Measurements from ENCODE around the gene SRI.

Gene SRI

GRCh38 chr7:88224601-88225275 is 4.9 kb upstream of the SRI start:
- no peak for DNase-seq

DNA sequence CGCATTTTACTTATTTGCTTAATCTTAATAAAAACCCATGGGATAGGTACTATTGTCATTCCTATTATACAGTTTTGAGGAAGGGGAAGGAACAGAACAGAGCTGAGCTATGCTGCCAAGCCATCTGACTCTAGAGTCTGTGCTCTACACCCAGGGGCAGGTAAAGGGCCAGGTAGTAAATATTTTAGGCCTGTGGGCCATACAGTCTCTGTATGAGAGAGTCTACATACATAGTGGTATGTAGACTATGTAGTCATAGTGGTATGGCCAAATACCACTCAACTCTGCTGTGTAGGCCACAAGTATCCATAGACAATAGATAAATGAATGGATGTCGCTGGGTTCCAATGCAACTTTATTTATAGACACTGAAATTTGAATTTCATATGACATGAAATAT is 3.4 kb upstream of the SRI start:
- no peak for DNase-seq

DNA sequence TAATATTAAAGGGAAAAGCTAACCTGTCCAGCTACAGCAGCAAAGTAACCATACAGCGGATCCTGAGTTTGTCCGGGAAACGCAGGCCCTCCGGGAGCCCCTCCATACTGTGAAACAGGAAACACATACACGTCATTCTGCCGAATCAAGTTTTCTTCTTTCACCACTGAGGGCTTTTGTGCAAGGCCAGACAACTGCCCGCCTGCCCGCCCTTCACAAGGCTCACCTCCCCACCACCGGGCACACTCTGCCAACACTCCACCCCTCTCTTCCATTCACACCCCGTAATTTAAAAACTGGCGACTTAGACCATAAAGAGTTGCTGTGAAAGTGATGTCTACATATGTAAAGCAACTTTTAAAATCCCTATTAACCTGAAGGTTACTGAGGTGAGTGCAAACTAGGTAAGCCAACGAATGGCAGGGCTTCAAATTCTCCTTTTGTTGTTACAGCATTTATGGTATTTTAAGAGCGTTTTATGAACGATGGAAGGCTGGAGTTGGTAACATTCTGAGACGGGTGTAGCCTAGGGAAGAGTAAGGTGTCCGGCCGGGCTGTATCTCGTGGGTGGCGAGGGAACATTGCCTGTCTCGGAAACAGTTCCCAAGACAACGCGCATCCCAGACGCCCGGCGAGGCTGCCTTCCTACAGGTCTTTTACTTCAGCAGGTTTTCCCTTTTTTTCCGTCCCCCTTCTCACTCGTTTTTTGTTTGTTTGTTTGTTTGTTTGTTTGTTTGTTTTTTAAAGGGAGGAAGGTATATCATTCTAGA is 817 bp downstream of the SRI start:
- peak; percentile 47 for DNase-seq

- DNase-seq, result no peak
Measured at GRCh38 chr7:88218429-88218745, 1.5 kb downstream of the SRI start.

- DNase-seq, result peak; percentile 39
Measured at GRCh38 chr7:88217675-88218428, 2.0 kb downstream of the SRI start.

DNA sequence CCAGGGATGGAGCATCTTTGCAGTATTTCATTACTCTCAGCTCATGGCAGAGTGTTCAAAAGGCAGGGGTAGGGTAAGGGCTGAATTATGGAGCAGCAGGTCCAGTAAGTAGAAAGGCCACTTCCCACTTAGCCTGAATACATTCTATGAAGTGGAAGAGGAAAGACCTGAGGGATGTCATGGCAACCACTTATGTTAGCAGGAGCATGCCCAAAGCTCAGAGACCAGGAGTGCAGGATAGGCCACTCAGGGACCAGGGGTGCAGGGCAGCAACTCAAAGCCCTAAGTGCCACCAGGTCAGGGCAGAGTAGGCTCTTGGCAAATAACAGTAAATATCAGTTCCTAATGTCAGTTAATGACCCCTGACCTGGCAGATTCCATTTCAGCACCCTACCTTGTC is 3.6 kb downstream of the SRI start:
- DNase-seq, result no peak

- DNase-seq, result no peak
Measured at GRCh38 chr7:88215295-88215694, 4.5 kb downstream of the SRI start.

- DNase-seq, result no peak
Measured at GRCh38 chr7:88214456-88214855, 5.4 kb downstream of the SRI start.

- no peak for DNase-seq
Measured at GRCh38 chr7:88212918-88213317, 6.9 kb downstream of the SRI start.

DNA sequence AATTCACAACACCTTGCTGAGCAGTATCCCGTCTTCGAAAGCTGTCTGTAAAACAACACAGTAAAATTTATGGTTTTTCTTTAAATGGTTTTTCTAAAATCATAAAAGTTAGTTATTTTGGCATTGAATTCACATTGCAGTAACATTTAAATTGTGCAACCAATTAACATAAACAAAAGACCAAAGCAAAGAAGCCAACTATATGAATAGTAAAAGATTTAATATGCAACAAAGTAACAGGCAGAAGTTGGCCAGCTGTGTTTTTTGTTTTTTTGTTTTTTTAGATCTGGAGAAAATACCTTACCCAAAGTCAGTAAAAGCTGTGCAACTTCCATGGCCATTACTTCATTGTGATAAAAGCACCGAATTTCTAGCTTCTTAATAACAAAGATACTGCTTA is 11.3 kb downstream of the SRI start:
- no peak for DNase-seq

DNA sequence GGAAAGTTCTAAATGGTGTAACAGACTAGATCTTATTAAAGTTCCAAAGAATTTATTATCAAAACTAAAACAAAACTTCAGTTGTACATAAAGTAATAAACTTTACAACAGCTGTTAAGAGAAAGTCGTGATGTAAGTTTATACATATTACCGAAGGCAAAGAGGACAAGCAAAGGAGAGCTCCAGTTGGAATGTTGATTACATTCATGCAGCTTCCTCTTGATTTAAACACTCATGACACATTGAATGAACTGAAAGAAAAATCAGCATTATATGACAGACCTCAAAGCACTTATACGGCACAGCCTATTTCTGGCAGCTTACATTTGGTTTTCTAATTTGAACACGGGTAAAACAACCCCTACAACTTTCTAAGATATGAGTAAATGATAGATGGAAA is 13.6 kb downstream of the SRI start:
- DNase-seq, result no peak

DNA sequence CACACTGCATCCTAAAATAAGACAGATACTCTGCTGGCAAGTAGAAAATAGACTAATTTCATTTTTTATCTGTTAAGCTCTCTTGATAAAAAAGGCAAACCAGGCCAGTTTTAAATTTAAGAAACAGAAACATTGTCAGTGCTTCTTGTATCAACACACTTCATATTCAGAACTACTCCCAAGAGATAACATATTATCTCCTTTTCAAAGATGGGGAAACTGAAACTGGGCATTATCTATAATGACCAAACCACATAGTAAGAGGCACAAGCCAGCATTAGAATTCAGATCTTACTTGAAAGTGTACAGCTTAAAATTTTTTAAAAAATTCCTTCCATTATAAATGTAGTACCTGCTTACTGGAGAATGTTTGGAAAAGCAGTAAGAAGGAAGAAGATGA is 14.7 kb downstream of the SRI start:
- DNase-seq, result no peak

DNA sequence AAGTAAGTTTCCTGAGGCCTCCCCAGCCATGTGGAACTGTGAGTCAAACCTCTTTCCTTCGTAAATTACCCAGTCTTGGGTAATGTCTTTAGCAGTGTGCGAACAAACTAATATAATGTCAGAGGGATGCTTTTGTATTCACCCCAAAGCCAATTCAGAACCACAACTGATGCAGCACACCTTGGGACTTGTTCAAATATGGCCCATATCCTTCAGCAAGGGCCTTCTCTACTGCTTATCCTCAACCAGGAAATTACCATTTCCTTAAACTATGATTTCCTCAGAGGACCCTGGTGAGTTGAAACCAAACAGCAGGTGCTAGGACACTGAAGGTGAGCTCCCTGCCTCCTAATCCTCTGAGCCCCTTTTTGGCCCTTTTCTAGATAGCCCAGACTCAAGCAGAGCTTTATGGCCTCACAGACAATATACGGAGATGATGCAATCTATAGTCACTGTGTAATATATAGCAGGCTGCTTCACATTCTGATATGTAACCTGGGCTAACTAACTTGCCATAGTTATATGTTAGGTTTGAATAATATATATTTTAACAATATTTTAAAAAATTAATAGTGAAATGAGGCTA is 15.2 kb downstream of the SRI start:
- DNase-seq, result no peak

GRCh38 chr7:88203401-88203800 is 16.4 kb downstream of the SRI start:
- DNase-seq, result no peak

DNA sequence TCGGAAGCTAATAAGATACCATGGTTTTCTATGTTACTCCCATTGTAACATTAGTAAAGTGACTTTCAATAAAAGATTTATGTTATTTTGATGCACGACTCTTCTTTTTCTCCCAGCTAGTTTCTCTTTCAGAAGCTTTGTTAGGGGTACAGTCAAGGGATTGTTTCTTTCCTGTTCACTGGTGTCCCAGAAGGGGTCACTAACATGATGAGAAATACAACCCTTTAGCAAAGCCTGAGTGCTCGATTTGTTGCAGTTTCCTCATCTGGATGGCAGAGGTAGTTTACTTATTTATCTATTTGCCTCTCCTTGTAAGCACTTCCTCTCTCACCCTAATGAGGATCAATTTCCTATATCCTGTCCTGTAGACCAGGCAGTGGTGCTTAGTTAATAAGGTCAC is 17.0 kb downstream of the SRI start:
- no peak for DNase-seq

- no peak for DNase-seq
Measured at GRCh38 chr7:88202278-88202677, 17.6 kb downstream of the SRI start.

DNA sequence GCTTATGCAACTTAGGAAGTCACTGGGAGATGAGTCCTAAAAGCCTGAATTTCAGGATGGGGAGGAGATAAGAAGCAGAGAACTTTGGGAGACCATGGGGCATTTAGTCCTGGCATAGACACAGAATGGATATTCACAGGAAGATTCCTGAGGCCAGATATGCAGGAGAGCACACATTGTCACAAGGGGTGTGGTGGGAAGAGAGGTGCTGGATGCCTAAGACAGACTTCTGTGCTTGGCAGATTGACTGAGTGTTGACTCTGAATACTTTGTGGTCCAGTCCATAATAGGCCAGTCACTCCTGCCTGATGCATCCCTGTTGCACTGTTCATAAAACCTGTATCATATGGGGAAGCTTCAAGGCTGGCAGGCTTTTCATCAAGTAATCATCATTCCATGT is 18.5 kb downstream of the SRI start:
- DNase-seq, result no peak

DNA sequence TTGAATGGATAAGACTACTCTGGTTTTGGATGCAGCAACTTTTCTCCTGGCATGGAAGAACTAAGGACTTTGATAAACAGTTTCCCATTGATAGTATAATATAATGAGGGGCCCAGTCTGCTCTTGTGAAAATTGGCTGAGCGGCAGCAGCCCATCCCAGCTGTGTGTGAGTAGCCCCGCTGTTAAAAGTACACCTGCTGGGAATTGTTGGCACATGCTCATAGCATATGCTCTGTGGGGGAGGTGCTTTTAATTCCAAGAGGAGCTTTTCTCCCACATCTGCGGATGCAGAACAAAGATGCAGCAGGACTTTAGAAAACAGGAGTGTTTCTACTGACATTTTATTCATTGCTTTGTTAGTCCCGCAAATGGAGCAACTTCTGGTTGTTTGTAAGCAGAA is 19.0 kb downstream of the SRI start:
- DNase-seq, result no peak

- no peak for DNase-seq
Measured at GRCh38 chr7:88200261-88200660, 19.6 kb downstream of the SRI start.

- no peak for DNase-seq
Measured at GRCh38 chr7:88191911-88192310, 27.9 kb downstream of the SRI start.

DNA sequence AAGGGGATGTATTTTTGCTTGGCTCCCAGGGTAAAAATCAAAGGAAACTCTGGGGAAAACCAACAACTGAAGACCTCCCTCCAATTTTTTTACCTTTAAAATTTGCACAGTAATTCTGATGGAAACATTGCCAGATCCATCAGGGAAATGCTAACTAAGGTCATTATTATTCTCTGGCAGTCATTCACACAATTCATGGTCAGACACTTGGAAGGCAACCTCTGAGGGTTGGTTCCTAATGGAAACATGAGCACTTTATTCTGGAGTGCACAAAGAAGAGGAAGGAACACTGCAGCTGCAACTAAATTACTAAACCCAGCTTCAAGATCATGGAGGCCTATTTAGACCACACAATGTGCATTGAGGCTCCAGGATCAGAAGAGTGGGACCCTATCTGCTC is 34.2 kb downstream of the SRI start:
- DNase-seq, result no peak

DNA sequence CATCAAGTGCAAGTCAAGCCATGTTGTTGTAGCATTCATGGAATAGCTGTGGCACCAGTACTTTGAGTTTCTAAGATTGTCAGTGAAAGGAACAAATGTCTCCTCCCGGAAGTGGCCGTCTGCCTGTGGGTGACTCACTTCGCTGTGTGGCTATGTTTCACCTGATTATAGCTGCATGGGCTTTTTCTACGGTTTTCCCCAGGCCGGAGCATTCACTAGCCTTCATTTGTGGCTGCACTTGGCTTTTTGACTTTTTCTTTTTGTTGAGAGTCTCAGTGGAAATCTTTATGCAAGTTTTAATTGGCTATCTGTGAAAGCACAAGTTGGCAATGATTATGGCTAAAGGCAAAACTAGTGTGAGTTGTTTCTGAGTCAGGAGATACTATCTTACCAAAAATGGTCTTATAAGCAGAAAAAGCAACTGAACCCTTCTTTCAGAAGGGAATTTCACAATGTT is 35.0 kb downstream of the SRI start:
- no peak for DNase-seq

DNA sequence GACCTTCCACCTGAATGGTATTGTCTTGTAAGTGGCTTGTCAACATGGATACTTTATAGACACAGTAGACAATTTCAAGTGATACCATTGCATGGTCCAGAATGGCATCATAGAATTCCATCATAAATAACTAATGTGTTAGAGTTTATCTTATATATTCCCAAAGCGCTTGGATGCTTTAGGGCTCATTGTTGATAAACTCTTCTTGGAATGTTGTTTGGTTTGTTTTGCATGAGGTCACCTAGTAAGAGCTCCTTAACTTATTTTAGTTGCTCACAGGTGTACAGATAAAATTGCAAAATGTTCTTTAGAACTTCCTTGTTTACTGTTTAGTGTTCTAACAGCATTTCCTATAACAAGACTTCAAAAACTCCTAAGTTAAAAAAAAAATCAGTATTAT is 36.8 kb downstream of the SRI start:
- DNase-seq, result no peak

DNA sequence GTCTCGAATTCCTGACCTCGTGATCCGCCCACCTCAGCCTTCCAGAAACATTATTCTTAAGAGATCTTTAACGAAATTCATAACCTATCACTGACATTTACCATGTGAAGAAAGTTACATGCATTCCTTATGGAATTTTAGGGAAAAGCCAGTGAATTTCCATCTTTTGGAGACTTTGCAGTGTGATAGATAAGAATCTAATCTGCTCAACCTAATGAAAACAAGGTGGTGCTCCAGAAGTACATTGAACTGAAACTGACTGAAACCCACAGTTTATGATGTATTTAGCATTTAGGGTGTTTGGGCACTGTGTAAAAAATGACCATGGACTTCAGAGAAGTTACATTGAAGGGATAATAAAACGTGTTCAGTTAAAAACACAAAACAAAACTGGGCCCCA is 43.6 kb downstream of the SRI start:
- no peak for DNase-seq

Data from CD4-positive, alpha-beta T cell treated with Interleukin-4 for 4 hours (primary cell).